Amniotic stem cell (primary cell): ENCODE results near the gene IL12RB2.

Source experiments
- DNase-seq: peaks from one replicate; lab custom pipeline; 2025; lab: John Stamatoyannopoulos, UW

IL12RB2 gene

GRCh38 chr1:67348586-67349252 is 41.0 kb downstream of the IL12RB2 start:
- no peak for DNase-seq

DNA sequence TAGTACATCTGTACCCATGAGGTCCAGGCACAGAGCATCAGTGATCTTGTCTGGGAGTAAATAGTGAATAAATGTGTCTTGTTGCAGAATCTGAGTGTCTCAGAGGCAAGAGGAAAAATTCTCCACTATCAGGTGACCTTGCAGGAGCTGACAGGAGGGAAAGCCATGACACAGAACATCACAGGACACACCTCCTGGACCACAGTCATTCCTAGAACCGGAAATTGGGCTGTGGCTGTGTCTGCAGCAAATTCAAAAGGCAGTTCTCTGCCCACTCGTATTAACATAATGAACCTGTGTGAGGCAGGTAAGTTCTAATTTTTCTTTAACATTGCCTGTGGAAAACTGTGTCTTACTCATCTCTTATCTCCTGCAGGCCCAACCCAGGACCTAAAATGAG is 43.1 kb downstream of the IL12RB2 start:
- DNase-seq = no peak

- no peak for DNase-seq
Observed at GRCh38 chr1:67352211-67352610, 44.5 kb downstream of the IL12RB2 start.

- peak; percentile 41 for DNase-seq
Observed at GRCh38 chr1:67355745-67356424, 48.2 kb downstream of the IL12RB2 start.

DNA sequence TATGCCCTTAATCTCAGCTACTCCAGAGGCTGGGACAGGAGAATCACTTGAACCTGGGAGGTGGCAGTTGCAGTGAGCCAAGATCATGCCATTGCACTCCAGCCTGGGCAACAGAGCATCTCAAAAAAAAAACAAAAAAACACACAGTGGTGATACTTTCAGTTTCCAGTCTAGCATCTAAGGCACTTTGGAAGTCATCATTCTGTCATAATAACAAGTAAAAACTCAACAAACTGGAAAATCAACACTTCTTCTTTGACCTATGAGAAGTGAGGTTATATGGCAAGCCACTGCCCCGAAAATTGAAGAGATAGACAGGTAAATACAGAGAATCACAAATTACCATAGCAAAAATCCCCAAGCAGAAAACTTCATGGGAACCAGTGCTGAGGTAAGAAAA is 51.9 kb downstream of the IL12RB2 start:
- no peak for DNase-seq

GRCh38 chr1:67361641-67362040 is 54.0 kb downstream of the IL12RB2 start:
- no peak for DNase-seq

DNA sequence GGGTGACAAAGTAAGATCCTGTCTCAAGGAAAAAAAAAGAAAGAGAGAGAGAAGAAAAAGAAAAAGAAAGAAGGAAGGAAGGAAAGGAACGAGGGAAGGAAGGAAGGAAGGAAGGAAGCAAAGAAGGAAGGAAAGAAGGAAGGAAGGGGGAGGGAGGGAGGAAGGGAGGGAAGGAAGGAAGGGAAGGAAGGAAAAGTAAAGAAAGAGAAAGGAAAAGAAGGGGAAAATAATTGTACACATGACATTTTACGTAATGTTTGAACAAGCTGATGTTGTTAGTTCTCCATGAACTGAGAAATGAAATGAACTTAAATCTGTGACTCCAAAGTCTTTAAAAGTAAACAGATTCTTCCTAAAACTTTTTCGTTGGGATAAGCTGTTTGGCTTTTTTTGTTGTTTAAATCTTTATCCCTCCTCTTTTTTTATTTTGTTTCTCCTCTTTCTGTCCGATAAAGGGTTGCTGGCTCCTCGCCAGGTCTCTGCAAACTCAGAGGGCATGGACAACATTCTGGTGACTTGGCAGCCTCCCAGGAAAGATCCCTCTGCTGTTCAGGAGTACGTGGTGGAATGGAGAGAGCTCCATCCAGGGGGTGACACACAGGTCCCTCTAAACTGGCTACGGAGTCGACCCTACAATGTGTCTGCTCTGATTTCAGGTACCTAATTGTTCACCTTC is 59.8 kb downstream of the IL12RB2 start:
- no peak for DNase-seq

DNA sequence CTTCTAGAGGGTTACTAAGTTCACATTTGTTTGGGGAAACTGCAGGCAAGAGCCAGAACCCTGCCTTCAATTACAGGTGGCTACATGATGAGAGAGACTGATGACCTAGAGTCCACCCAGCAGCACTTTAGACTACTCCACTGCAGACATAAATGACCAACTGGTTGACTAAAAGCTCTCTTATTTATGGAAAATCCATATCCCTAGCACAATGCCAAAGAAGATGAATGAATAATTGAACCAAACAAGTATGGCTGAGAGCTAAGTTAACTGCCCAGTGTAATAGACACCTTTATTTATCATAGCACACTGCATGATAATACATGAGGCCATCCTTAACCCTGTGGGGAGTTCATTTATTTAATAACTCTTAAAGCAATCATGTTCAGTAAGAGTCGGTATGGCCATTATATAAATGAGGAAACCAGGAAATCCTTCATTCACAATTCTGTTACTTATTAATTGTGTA is 60.4 kb downstream of the IL12RB2 start:
- no peak for DNase-seq

DNA sequence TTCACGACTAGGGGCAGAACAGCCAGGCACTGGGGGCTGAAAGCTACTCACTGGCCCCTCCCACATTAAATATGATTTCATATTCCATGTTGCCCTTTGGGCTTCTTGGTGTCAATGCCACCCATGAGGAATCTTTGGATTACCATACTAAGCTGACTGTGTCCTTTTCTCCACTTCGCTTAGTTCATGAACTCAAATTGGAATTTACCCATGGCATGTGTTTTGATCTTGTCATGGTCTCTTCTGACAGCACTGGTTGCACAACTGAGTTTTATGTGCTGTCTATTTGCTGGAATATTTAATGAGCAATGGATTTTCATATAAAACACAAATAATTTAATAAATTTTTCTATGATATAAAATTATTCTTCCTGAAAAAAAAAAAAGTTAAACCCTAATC is 63.4 kb downstream of the IL12RB2 start:
- DNase-seq = no peak

GRCh38 chr1:67371681-67372080 is 64.0 kb downstream of the IL12RB2 start:
- DNase-seq = no peak

DNA sequence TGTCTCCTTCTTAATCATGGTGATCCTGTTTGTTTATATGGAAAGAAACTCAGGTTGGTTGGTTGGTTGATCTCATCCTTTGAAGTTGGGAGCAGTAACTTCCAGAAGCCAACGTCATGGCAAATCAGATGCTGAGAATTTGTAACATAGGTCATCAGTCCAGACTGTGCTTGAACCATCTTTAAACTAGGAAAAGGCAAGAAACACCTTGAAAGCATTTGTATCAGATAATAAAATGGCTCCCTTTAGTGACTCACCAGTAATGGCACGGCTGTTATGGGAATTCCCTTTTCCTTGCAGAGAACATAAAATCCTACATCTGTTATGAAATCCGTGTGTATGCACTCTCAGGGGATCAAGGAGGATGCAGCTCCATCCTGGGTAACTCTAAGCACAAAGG is 64.5 kb downstream of the IL12RB2 start:
- no peak for DNase-seq

DNA sequence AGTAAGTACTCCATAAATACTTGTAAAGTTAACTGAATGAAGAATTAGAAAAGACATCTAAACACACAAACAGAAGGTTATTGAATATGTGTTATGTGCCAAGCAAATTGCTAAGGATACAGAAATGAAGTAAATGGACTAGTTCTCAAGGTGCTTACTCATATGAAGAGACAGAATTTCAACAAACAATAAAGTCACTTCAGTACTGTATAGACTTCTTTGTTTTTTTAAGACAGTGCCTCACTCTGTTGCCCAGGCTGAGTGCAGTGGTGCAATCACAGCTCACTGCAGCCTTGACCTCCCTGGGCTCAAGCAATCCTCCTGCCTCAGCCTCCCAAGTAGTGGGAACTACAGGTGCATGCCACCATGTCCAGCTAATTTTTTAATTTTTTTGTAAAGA is 65.2 kb downstream of the IL12RB2 start:
- DNase-seq = no peak

GRCh38 chr1:67376381-67376780 is 68.7 kb downstream of the IL12RB2 start:
- DNase-seq = no peak

DNA sequence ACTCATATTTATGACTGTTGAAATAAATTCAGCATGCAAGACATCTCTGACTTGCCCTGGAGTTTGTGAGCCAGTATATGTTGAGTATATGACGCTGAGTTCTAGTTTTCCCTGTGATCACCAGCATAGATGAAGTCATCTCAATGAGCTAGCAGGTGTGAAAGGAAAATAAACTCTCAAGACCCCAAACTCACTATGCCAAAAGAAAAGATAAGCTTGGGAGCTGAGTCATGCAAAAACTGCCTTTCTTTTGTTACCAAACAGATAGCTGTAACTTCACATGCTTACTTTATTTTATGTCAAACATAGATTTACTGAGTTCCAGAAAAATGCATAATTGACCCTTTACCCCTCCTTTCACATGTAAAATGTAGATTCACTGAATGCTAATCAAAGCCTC is 69.6 kb downstream of the IL12RB2 start:
- DNase-seq = no peak

DNA sequence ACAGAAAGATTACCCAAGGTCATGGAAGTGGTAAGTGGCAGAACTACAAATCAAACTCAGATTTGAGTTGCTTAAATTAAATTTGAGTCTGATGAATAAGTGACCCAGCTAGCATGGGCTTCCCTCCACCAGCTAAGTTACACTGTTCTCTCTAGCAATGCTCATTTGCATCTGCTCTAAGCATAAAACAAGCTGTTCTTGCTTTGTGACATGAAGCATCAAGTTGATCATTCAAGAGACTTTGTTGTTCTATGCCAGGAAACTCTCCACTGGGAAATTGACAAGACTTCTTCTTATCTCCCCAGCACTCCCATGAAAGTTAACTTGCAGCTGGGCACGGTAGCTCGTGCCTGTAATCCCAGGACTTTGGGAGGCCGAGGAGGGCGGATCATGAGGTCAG is 73.5 kb downstream of the IL12RB2 start:
- no peak for DNase-seq

- DNase-seq = no peak
Observed at GRCh38 chr1:67382292-67382691, 74.6 kb downstream of the IL12RB2 start.

DNA sequence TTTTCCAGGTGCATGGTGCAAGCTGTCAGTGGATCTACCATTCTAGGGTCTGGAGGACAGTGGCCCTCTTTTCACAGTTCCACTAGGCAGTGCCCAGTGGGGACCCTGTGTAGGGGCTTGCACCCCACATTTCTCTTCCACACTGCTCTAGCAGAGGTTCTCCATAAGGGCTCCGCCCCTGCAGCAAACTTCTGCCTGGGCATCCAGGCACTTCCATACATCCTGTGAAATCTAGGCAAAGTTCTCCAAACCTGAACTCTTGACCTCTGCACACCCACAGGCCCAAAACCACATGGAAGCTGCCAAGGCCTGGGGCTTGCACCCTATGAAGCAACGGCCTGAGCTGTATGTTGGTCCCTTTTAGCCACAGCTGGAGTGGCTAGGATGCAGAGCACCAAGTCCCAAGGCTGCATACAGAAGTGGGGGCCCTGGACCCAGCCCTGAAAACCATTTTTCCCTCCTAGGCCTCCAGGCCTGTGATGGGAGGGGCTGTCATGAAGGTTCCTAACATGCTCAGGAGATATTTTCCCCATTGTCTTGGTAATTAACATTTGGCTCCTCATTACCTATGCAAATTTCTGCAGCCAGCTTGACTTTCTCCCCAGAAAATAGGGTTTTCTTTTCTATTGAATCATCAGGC is 76.4 kb downstream of the IL12RB2 start:
- no peak for DNase-seq

GRCh38 chr1:67390041-67390887 is 82.6 kb downstream of the IL12RB2 start:
- peak; percentile 76 for DNase-seq

GRCh38 chr1:67393240-67393639 is 85.6 kb downstream of the IL12RB2 start:
- DNase-seq = no peak

GRCh38 chr1:67393737-67394136 is 86.1 kb downstream of the IL12RB2 start:
- DNase-seq = no peak

DNA sequence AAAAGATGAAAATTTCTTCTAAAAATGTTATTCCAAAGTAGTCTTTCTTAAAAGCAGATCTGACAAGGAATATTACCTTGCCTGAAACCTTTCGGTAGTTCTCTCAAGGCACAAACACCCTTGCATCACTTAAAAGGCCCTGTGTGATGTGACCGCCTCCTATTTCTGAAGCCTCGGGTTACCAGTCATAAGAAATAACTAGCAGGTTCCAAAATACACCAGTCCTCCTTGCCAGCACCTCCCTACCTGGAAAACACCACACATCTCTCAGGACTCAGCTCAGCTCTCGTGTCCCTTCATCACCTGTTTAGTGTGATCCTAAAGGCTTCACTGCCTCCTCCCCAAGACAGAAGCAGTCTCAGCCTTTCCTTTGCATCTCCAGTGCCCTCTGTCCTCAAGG is 86.9 kb downstream of the IL12RB2 start:
- no peak for DNase-seq
